Measurements from ENCODE around the gene F7. TPM values are rescaled to one million over a fixed set of nuclear protein-coding genes. Genes with fewer than 3 reads are reported as not detected.

The F7 gene
- total and polyA plus RNA-seq, 2 donors: 0.14 to 0.24 TPM

- H3K36me3 ChIP-seq (ENCODE audit: control insufficient read depth in 2 of 2, insufficient read depth in 2 of 2, low read length in 1 of 2): no peaks in the 10 kb centered on the region
- no peaks in the 10 kb centered on the region for H3K9me3 ChIP-seq (ENCODE audit: control insufficient read depth in 2 of 2, insufficient read depth in 1 of 2, low read length in 1 of 2)
- DNase-seq (ENCODE audit: low read depth in 6 of 9, low spot score in 9 of 9): peak in 6 of 9 donors; percentile 17 to 73 (median 31)
- peaks cover 3 to 14% of the 10 kb centered on the region in 2 donors for H3K4me1 ChIP-seq (ENCODE audit: control insufficient read depth in 2 of 2, insufficient read depth in 2 of 2, low read length in 2 of 2)
- H3K27ac ChIP-seq (ENCODE audit: low read depth in 1 of 2, low read length in 1 of 2): no peak overlapping the region
- peak overlapping the region; percentile 36 to 42 for H3K4me3 ChIP-seq (ENCODE audit: low read length in 2 of 2)
- 8% methylated on average over 52 of the region's 76 CpGs for WGBS
- peaks cover 12 to 50% of the 10 kb centered on the region in 2 donors for H3K27me3 ChIP-seq (ENCODE audit: control insufficient read depth in 2 of 2, insufficient read depth in 1 of 2, low read length in 1 of 2)
Measured at GRCh38 chr13:113153810-113154748, 48.5 kb downstream of the F7 start.

GRCh38 chr13:113155201-113155600 is 49.6 kb downstream of the F7 start:
- WGBS: 88% methylated on average over 3 of the region's 3 CpGs
- peaks cover 12 to 53% of the 10 kb centered on the region in 2 donors for H3K27me3 ChIP-seq (ENCODE audit: control insufficient read depth in 2 of 2, insufficient read depth in 1 of 2, low read length in 1 of 2)
- no peak for DNase-seq (ENCODE audit: low read depth in 6 of 9, low spot score in 9 of 9)
- H3K4me3 ChIP-seq (ENCODE audit: low read length in 2 of 2): no peak overlapping the region
- no peaks in the 10 kb centered on the region for H3K36me3 ChIP-seq (ENCODE audit: control insufficient read depth in 2 of 2, insufficient read depth in 2 of 2, low read length in 1 of 2)
- H3K27ac ChIP-seq (ENCODE audit: low read depth in 1 of 2, low read length in 1 of 2): no peak overlapping the region
- H3K4me1 ChIP-seq (ENCODE audit: control insufficient read depth in 2 of 2, insufficient read depth in 2 of 2, low read length in 2 of 2): peaks cover 3 to 14% of the 10 kb centered on the region in 2 donors
- H3K9me3 ChIP-seq (ENCODE audit: control insufficient read depth in 2 of 2, insufficient read depth in 1 of 2, low read length in 1 of 2): peaks cover 0 to 3% of the 10 kb centered on the region in 2 donors

GRCh38 chr13:113155982-113156655 is 50.5 kb downstream of the F7 start:
- 96% methylated on average over 9 of the region's 9 CpGs for WGBS
- H3K9me3 ChIP-seq (ENCODE audit: control insufficient read depth in 2 of 2, insufficient read depth in 1 of 2, low read length in 1 of 2): peaks cover 0 to 3% of the 10 kb centered on the region in 2 donors
- DNase-seq (ENCODE audit: low read depth in 6 of 9, low spot score in 9 of 9): no peak

GRCh38 chr13:113157206-113157928 is 51.8 kb downstream of the F7 start:
- Histone ChIP-seq H3K27ac (ENCODE audit: low read depth in 1 of 2, low read length in 1 of 2) (no peak overlapping the region), H3K4me1 (ENCODE audit: control insufficient read depth in 2 of 2, insufficient read depth in 2 of 2, low read length in 2 of 2) (peaks cover 11 to 22% of the 10 kb centered on the region in 2 donors), H3K4me3 (ENCODE audit: low read length in 2 of 2) (no peak overlapping the region), H3K27me3 (ENCODE audit: control insufficient read depth in 2 of 2, insufficient read depth in 1 of 2, low read length in 1 of 2) (peaks cover 9 to 45% of the 10 kb centered on the region in 2 donors), H3K9me3 (ENCODE audit: control insufficient read depth in 2 of 2, insufficient read depth in 1 of 2, low read length in 1 of 2) (peaks cover 0 to 9% of the 10 kb centered on the region in 2 donors), H3K36me3 (ENCODE audit: control insufficient read depth in 2 of 2, insufficient read depth in 2 of 2, low read length in 1 of 2) (no peaks in the 10 kb centered on the region)
- DNase-seq (ENCODE audit: low read depth in 6 of 9, low spot score in 9 of 9): no peak
- WGBS: 91% methylated on average over 12 of the region's 12 CpGs

More at GRCh38 chr13:113155982-113156655, 50.5 kb downstream of the F7 start:
- Histone ChIP-seq H3K27me3 (ENCODE audit: control insufficient read depth in 2 of 2, insufficient read depth in 1 of 2, low read length in 1 of 2) (peaks cover 12 to 51% of the 10 kb centered on the region in 2 donors), H3K4me3 (ENCODE audit: low read length in 2 of 2) (no peak overlapping the region), H3K4me1 (ENCODE audit: control insufficient read depth in 2 of 2, insufficient read depth in 2 of 2, low read length in 2 of 2) (peaks cover 7 to 18% of the 10 kb centered on the region in 2 donors), H3K36me3 (ENCODE audit: control insufficient read depth in 2 of 2, insufficient read depth in 2 of 2, low read length in 1 of 2) (no peaks in the 10 kb centered on the region), H3K27ac (ENCODE audit: low read depth in 1 of 2, low read length in 1 of 2) (no peak overlapping the region)

GRCh38 chr13:113157929-113158747 is 52.5 kb downstream of the F7 start, which contains the start of gene PROZ:
Gene PROZ (plus strand): TSS chr13:113158648. CDS start chr13:113158661, 13 bp downstream.
- no peak for DNase-seq (ENCODE audit: low read depth in 6 of 9, low spot score in 9 of 9)
- H3K4me3 ChIP-seq (ENCODE audit: low read length in 2 of 2): no peak within 1 kb of the TSS
- H3K9me3 ChIP-seq (ENCODE audit: control insufficient read depth in 2 of 2, insufficient read depth in 1 of 2, low read length in 1 of 2): peaks cover under 1 to 9% of the 10 kb centered on the region in 2 donors
- H3K27ac ChIP-seq (ENCODE audit: low read depth in 1 of 2, low read length in 1 of 2): no peak within 1 kb of the TSS
- peaks cover 3 to 42% of the 10 kb centered on the region in 2 donors for H3K27me3 ChIP-seq (ENCODE audit: control insufficient read depth in 2 of 2, insufficient read depth in 1 of 2, low read length in 1 of 2)
- no peaks in the 10 kb centered on the region for H3K36me3 ChIP-seq (ENCODE audit: control insufficient read depth in 2 of 2, insufficient read depth in 2 of 2, low read length in 1 of 2)
- H3K4me1 ChIP-seq (ENCODE audit: control insufficient read depth in 2 of 2, insufficient read depth in 2 of 2, low read length in 2 of 2): peaks cover 15 to 23% of the 10 kb centered on the region in 2 donors
- WGBS: 88% methylated on average over 16 of the region's 16 CpGs

GRCh38 chr13:113158946-113159345 is 53.4 kb downstream of the F7 start:
- H3K9me3 ChIP-seq (ENCODE audit: control insufficient read depth in 2 of 2, insufficient read depth in 1 of 2, low read length in 1 of 2): peaks cover 1 to 9% of the 10 kb centered on the region in 2 donors
- DNase-seq (ENCODE audit: low read depth in 6 of 9, low spot score in 9 of 9): no peak
- 95% methylated on average over 7 of the region's 7 CpGs for WGBS

GRCh38 chr13:113159701-113160100 is 54.1 kb downstream of the F7 start:
- Histone ChIP-seq H3K27me3 (ENCODE audit: control insufficient read depth in 2 of 2, insufficient read depth in 1 of 2, low read length in 1 of 2) (peaks cover 0 to 38% of the 10 kb centered on the region in 2 donors), H3K36me3 (ENCODE audit: control insufficient read depth in 2 of 2, insufficient read depth in 2 of 2, low read length in 1 of 2) (no peaks in the 10 kb centered on the region), H3K4me3 (ENCODE audit: low read length in 2 of 2) (no peak overlapping the region), H3K4me1 (ENCODE audit: control insufficient read depth in 2 of 2, insufficient read depth in 2 of 2, low read length in 2 of 2) (peaks cover 12 to 15% of the 10 kb centered on the region in 2 donors), H3K9me3 (ENCODE audit: control insufficient read depth in 2 of 2, insufficient read depth in 1 of 2, low read length in 1 of 2) (peaks cover 1 to 9% of the 10 kb centered on the region in 2 donors), H3K27ac (ENCODE audit: low read depth in 1 of 2, low read length in 1 of 2) (no peak overlapping the region)
- 93% methylated on average over 20 of the region's 20 CpGs for WGBS
- no peak for DNase-seq (ENCODE audit: low read depth in 6 of 9, low spot score in 9 of 9)

More at GRCh38 chr13:113158946-113159345, 53.4 kb downstream of the F7 start:
- Histone ChIP-seq H3K36me3 (ENCODE audit: control insufficient read depth in 2 of 2, insufficient read depth in 2 of 2, low read length in 1 of 2) (no peaks in the 10 kb centered on the region), H3K4me3 (ENCODE audit: low read length in 2 of 2) (no peak overlapping the region), H3K27me3 (ENCODE audit: control insufficient read depth in 2 of 2, insufficient read depth in 1 of 2, low read length in 1 of 2) (peaks cover 0 to 41% of the 10 kb centered on the region in 2 donors), H3K27ac (ENCODE audit: low read depth in 1 of 2, low read length in 1 of 2) (no peak overlapping the region), H3K4me1 (ENCODE audit: control insufficient read depth in 2 of 2, insufficient read depth in 2 of 2, low read length in 2 of 2) (peaks cover 15 to 19% of the 10 kb centered on the region in 2 donors)

- WGBS: 85% methylated on average over 12 of the region's 12 CpGs
Measured at GRCh38 chr13:113160983-113161382, 55.4 kb downstream of the F7 start.

More at GRCh38 chr13:113160983-113161382, 55.4 kb downstream of the F7 start:
- peaks cover 1 to 9% of the 10 kb centered on the region in 2 donors for H3K9me3 ChIP-seq (ENCODE audit: control insufficient read depth in 2 of 2, insufficient read depth in 1 of 2, low read length in 1 of 2)
- peaks cover 12 to 15% of the 10 kb centered on the region in 2 donors for H3K4me1 ChIP-seq (ENCODE audit: control insufficient read depth in 2 of 2, insufficient read depth in 2 of 2, low read length in 2 of 2)
- no peak overlapping the region for H3K27ac ChIP-seq (ENCODE audit: low read depth in 1 of 2, low read length in 1 of 2)
- peaks cover 0 to 33% of the 10 kb centered on the region in 2 donors for H3K27me3 ChIP-seq (ENCODE audit: control insufficient read depth in 2 of 2, insufficient read depth in 1 of 2, low read length in 1 of 2)
- H3K36me3 ChIP-seq (ENCODE audit: control insufficient read depth in 2 of 2, insufficient read depth in 2 of 2, low read length in 1 of 2): no peaks in the 10 kb centered on the region
- H3K4me3 ChIP-seq (ENCODE audit: low read length in 2 of 2): no peak overlapping the region
- no peak for DNase-seq (ENCODE audit: low read depth in 6 of 9, low spot score in 9 of 9)
